ENCODE measurements around the gene HARS1.
"Not testable (repeated sequence)": the region's sequence is repeated elsewhere in the genome, so short reads cannot be mapped to it uniquely, and the experiment has no call there.

HARS1 gene, protein sequence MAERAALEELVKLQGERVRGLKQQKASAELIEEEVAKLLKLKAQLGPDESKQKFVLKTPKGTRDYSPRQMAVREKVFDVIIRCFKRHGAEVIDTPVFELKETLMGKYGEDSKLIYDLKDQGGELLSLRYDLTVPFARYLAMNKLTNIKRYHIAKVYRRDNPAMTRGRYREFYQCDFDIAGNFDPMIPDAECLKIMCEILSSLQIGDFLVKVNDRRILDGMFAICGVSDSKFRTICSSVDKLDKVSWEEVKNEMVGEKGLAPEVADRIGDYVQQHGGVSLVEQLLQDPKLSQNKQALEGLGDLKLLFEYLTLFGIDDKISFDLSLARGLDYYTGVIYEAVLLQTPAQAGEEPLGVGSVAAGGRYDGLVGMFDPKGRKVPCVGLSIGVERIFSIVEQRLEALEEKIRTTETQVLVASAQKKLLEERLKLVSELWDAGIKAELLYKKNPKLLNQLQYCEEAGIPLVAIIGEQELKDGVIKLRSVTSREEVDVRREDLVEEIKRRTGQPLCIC

DNA sequence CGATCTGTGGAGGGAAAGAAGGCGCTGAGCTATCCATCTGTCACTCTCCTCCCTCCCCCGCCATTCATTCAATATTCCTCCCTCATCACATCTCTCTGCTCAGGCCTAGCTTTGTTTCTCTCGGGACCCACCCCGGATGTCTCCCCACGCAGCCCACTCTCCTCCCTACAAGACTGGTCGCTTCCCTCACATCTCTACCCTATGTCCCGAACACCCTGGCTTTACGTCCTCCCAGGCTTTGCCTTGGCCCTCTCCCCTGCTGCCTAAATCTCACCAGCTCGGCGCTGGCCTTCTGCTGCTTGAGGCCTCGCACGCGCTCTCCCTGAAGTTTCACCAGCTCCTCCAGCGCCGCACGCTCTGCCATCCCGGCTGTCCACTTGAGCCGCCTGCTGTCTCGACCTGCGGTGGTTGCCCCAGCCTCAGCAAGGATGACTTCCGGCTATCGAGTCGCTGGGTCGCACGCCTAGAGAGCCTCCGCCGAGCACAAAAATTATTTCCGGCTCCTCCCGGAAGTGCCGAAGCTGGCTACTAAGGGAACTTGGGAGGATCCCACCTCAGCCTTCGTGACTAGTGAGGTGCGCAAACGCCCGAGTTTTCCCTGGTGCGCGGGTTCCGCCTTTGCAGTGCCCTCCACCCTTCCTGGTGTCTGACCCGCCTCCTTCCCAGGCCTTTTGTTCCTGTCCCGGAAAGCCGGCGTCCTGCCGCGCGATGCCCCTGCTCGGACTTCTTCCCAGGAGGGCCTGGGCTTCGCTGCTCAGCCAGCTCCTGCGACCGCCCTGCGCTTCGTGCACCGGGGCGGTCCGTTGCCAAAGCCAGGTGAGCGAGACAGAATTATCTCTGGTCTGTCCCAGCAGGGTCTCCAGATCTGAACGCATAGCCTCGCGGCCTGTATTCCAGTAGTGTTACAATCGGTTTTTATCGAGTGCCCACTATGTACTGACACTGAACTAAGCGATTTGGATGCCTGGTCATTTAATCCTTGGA, at the start of gene HARS1, which contains the start of gene HARS2:
Gene HARS1 (minus strand): TSS at position 430 of the 984 bp plus-strand sequence. CDS start 66 bp downstream, at position 364.
Gene HARS2 (plus strand): TSS at position 515 of the 984 bp plus-strand sequence. CDS start 194 bp downstream, at position 709.
- H3K27ac Mint-ChIP-seq, result peak within 1 kb of the TSS; percentile 93

DNA sequence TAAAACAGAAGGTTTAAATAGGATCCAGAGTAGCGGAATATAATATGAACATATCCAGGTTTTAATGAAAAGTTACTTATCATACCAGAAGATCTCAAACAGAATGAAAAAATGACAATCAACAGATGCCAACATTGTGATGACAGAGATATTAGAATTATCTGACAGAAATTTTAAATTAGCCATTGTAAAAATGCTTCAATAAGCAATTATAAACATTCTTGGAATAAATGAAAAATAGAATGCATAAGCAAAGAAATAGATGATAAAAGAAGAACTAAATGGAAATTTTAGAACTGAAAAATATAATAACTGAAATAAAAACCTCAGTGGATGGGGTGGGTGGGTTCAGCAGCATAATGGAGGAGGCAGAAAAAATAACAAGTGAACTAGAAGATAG, 46.3 kb upstream of the HARS1 start:
- peaks cover 4% of the 10 kb centered on the region for H3K36me3 Mint-ChIP-seq (ENCODE audit: low read depth)
- H3K27ac Mint-ChIP-seq, result no peak overlapping the region
- H3K4me1 Mint-ChIP-seq (ENCODE audit: low read depth), result no peaks in the 10 kb centered on the region
- H3K9me3 Mint-ChIP-seq, result peaks cover 11% of the 10 kb centered on the region
- no peak overlapping the region for H3K4me3 Mint-ChIP-seq
- H3K27me3 Mint-ChIP-seq, result peaks cover 35% of the 10 kb centered on the region

More for the DNA sequence above, at the start of gene HARS1, which contains the start of gene HARS2:
- H3K4me3 Mint-ChIP-seq, result peak within 1 kb of the TSS; percentile 97
- peaks cover 48% of the 10 kb centered on the region for H3K36me3 Mint-ChIP-seq (ENCODE audit: low read depth)
- no peaks in the 10 kb centered on the region for H3K9me3 Mint-ChIP-seq
- H3K27me3 Mint-ChIP-seq, result no peaks in the 10 kb centered on the region
- H3K4me1 Mint-ChIP-seq (ENCODE audit: low read depth), result peaks cover 60% of the 10 kb centered on the region

DNA sequence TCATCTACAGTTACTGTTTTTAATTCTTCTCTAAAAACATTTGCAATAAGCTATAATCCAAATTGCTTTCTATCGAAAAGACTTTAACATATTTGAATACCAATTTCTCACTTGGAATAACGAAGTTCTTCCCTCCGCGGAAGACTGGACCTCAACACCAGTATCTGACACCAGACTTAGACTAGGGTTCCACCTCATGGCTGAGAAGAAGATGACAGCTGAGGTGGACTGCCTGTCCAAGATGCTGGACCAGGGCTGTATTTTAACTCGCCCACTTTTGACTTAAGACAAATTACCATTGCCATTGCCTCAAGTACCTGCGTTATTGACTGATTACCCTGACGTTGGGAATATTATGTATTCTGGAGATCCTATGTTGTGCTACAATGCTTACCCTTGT, 43.2 kb upstream of the HARS1 start:
- no peaks in the 10 kb centered on the region for H3K9me3 Mint-ChIP-seq

DNA sequence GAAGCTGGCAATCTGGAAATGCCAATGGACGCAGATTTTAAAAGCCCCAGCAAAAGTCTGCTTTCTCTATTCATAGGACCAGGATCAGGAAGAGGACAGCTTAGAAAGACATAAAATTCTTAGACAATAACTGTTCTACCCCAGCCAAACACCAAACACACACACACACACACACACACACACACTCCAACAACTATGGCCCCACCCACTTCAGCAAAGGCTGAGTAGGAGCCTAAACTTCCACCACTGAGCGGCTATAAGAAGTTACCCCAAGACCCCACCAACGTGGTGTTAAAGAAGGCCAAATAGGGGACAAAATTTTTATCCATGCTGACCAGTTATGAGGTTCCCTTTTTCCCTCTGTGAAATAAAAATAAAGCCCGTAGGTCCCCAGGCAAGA, 41.9 kb upstream of the HARS1 start:
- H3K27me3 Mint-ChIP-seq, result peaks cover 29% of the 10 kb centered on the region
- no peaks in the 10 kb centered on the region for H3K36me3 Mint-ChIP-seq (ENCODE audit: low read depth)
- H3K4me1 Mint-ChIP-seq (ENCODE audit: low read depth), result no peaks in the 10 kb centered on the region
- no peak overlapping the region for H3K27ac Mint-ChIP-seq
- H3K9me3 Mint-ChIP-seq, result no peaks in the 10 kb centered on the region
- no peak overlapping the region for H3K4me3 Mint-ChIP-seq

More for the DNA sequence above, 43.2 kb upstream of the HARS1 start:
- Mint-ChIP-seq H3K27me3 (peaks cover 24% of the 10 kb centered on the region), H3K4me1 (ENCODE audit: low read depth) (no peaks in the 10 kb centered on the region), H3K36me3 (ENCODE audit: low read depth) (no peaks in the 10 kb centered on the region), H3K4me3 (no peak overlapping the region), H3K27ac (no peak overlapping the region)

DNA sequence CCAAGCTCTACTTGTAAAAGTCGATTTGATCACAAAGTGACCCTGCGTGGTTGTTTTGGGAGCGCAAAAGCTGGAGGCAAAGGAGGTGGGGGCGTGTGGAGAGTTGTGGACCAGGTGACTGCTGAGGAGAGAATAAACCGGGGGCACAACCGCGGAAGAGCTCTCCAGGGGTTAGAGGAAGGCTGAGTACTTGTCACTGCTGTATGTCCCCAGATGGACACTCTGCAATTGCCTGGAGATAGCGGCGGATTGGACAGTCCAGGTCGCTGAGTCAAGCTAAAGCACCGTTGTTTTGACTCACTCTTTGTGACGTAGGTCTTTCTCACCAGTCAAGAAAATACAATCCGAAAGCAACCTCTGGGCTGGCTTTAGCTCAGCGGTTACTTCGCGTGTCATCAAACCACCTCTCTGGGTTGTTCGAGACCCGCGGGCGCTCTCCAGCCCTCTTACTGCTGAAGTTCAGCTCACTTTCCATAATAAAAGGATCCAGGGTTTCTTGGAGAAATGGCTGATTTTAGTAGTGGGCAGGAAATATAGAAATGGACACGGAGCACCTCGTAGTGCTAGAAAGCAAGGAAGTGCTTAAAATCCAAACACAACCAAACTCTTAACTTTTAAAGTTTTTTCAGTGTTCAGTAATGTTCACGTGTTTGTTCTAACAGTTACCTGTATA, 34.8 kb upstream of the HARS1 start:
- H3K9me3 Mint-ChIP-seq, result no peaks in the 10 kb centered on the region
- peaks cover 30% of the 10 kb centered on the region for H3K27me3 Mint-ChIP-seq
- H3K4me1 Mint-ChIP-seq (ENCODE audit: low read depth), result peaks cover 5% of the 10 kb centered on the region
- peak overlapping the region; percentile 80 for H3K4me3 Mint-ChIP-seq
- peak overlapping the region; percentile 87 for H3K27ac Mint-ChIP-seq
- H3K36me3 Mint-ChIP-seq (ENCODE audit: low read depth), result no peaks in the 10 kb centered on the region

DNA sequence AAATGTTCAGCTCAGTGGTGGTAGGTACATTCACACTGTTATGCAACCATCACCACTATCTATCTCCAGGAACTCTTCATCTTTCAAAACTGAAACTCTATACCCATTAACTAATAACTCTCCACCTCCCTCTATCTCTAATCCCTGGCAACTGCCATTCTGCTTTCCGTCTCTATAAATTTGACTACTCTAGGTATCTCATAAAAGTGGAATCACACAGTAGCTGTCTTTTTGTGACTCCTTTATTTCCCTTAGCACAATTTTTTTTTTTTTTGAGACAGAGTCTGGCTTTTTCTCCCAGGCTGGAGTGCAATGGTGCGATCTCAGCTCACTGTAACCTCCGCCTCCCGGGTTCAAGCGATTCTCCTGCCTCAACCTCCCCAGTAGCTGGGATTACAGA, 30.2 kb upstream of the HARS1 start:
- H3K4me1 Mint-ChIP-seq (ENCODE audit: low read depth); H3K4me3 Mint-ChIP-seq; H3K27ac Mint-ChIP-seq; H3K9me3 Mint-ChIP-seq; H3K36me3 Mint-ChIP-seq (ENCODE audit: low read depth): not testable (repeated sequence)
- peaks cover 23% of the 10 kb centered on the region for H3K27me3 Mint-ChIP-seq

DNA sequence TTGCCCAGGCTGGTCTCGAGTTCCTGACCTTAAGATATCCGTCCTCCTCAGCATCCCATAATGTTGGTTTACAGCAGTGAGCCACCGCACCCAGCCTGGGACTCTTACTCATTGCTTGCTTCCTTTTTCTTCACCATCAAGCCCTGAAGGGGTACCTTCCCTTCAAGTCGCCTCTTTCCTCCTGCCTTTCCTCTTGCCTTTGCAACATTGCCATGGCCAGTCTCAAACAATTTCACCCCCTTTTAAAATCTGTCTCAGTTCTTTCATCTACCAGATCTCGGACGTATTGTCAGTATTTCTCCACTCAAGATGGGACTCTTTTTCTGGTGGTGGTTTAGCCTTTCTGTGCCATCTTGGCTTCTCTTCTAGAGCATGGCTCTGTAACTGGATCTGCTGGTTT, 29.6 kb upstream of the HARS1 start:
- not testable (repeated sequence) for H3K27ac Mint-ChIP-seq; H3K4me3 Mint-ChIP-seq; H3K9me3 Mint-ChIP-seq; H3K4me1 Mint-ChIP-seq (ENCODE audit: low read depth); H3K36me3 Mint-ChIP-seq (ENCODE audit: low read depth)
- H3K27me3 Mint-ChIP-seq, result peaks cover 17% of the 10 kb centered on the region

DNA sequence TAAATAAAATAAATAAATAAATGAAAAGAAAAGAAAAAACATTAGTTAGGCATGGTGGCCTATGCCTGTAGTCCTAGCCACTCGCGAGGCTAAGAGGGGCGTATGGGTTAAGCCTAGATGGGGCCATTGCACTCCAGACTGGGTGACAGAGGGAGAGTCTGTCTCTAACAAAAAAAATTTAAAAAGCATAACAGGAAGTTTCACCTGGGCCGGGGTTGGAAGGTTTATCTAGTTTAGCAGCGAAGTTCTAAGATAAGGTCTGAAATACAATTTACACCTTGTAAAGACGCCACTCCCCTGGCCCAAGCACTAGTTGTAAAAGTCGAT, 27.1 kb upstream of the HARS1 start:
- Mint-ChIP-seq H3K36me3 (ENCODE audit: low read depth) (no peaks in the 10 kb centered on the region), H3K27me3 (peaks cover 10% of the 10 kb centered on the region), H3K9me3 (no peaks in the 10 kb centered on the region), H3K27ac (no peak overlapping the region), H3K4me1 (ENCODE audit: low read depth) (peaks cover 4% of the 10 kb centered on the region), H3K4me3 (no peak overlapping the region)

DNA sequence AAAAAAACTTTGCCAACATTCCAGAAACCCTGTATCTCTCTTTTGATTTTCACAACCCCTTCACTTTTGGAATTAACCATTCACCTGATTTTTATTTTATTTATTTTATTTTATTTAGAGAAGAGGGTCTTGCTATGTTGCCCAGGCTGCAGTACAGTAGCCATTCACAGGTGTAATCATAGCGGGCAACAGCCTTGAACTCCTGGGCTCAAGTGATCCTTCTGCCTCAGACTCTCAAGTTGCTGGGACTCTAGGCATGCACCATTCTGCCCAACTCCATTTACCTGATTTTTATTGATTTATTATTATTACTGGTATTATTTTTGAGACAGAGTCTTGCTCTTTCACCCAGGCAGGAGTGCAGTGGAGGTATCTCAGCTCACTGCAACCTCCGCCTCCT, 25.1 kb upstream of the HARS1 start:
- H3K9me3 Mint-ChIP-seq; H3K27ac Mint-ChIP-seq; H3K4me3 Mint-ChIP-seq; H3K27me3 Mint-ChIP-seq; H3K36me3 Mint-ChIP-seq (ENCODE audit: low read depth): not testable (repeated sequence)
- peaks cover 16% of the 10 kb centered on the region for H3K4me1 Mint-ChIP-seq (ENCODE audit: low read depth)

DNA sequence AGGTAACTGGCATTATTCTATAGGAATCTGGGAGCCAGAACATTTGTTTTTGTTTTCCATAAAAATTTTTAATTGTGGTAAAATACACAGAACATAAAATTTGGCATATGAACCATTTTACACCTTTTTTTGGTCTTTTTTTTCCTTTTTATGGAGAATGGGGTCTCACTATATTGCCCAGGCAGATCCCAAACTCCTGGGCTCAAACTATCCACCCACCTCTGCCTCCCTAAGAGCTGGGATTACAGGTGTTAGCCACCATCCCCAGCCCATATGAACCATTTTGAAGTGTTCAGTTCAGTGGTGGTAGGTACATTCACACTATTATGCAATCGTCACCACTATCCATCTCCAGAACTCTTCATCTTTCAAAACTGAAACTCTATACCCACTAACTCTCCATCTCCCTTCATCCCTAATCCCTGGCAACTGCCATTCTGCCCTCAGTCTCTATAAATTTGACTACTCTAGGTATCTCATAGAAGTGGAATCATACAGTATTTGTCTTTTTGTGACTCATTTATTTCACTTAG, 22.5 kb upstream of the HARS1 start:
- H3K27me3 Mint-ChIP-seq, result no peaks in the 10 kb centered on the region
- H3K4me3 Mint-ChIP-seq, result no peak overlapping the region
- H3K4me1 Mint-ChIP-seq (ENCODE audit: low read depth), result peaks cover 25% of the 10 kb centered on the region
- H3K36me3 Mint-ChIP-seq (ENCODE audit: low read depth), result no peaks in the 10 kb centered on the region
- no peak overlapping the region for H3K27ac Mint-ChIP-seq
- no peaks in the 10 kb centered on the region for H3K9me3 Mint-ChIP-seq

DNA sequence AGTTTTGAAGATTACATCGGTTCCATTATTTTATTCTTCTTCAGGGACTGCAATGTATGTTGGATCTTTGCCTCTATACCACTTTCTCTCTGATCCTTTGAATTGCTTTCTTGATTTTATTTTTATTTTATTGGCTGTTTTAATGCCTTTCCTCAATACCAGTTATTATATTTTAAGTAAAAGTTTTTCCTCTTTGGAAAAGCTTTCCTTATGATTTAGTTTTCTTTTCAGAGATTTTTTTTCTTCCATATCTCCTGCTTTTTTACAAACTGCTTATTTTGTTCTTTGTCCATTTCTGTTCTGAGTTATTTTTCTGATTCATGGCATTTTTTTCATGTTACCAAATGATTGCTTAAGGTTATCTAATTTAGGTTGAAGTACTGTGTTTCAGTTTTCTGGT, 20.6 kb upstream of the HARS1 start:
- Mint-ChIP-seq H3K36me3 (ENCODE audit: low read depth) (peaks cover 10% of the 10 kb centered on the region), H3K4me3 (peak overlapping the region; percentile 86), H3K27me3 (no peaks in the 10 kb centered on the region), H3K27ac (peak overlapping the region; percentile 32), H3K4me1 (ENCODE audit: low read depth) (peaks cover 25% of the 10 kb centered on the region), H3K9me3 (no peaks in the 10 kb centered on the region)

DNA sequence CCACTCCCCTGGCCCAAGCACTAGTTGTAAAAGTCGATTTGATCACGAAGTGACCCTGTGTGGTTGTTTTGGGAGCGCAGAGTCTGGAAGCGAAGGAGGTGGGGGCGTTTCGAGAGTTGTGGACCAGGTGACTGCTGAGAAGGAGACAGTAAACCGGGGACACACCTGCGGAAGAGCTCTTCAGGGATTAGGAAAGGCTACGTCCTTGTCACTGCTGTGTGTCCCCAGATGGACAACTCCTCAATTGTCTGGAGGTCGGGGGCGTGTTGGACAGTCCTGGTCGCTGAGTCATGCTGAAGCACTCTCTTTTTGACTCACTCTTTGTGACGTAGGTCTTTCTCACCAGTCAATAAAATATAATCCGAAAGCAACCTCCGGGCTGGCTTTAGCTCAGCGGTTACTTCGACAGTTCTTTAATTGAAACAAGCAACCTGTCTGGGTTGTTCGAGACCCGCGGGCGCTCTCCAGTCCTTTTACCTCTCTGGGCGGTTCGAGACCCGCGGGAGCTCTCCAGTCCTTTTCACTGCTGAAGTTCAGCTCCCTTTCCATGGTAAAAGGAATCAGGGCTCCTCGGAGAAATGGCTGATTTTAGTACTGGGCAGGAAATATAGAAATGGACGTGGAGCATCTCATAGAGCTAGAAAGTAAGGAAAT, 19.9 kb upstream of the HARS1 start:
- Mint-ChIP-seq H3K27me3 (no peaks in the 10 kb centered on the region), H3K4me1 (ENCODE audit: low read depth) (peaks cover 25% of the 10 kb centered on the region), H3K9me3 (no peaks in the 10 kb centered on the region), H3K4me3 (peak overlapping the region; percentile 86), H3K36me3 (ENCODE audit: low read depth) (peaks cover 18% of the 10 kb centered on the region), H3K27ac (peak overlapping the region; percentile 83)

DNA sequence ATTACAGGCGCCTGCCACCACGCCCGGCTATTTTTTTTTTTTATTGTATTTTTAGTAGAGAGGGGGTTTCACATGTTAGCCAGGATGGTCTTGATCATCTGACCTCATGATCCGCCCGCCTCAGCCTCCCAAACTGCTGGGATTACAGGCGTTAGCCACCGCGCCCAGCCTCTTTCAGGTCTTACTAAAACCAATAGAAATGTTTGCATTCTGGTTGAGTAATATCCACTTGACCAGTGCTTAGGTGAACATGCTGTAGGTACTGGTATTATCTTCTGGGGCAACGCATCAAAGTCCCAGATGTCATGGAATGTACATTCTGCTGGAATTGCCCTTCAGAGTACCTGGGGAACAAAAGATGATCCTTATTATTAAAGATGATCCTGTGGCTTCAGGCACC, 17.6 kb upstream of the HARS1 start:
- peaks cover 37% of the 10 kb centered on the region for H3K36me3 Mint-ChIP-seq (ENCODE audit: low read depth)
- not testable (repeated sequence) for H3K9me3 Mint-ChIP-seq, H3K4me3 Mint-ChIP-seq, H3K27ac Mint-ChIP-seq, H3K27me3 Mint-ChIP-seq
- H3K4me1 Mint-ChIP-seq (ENCODE audit: low read depth), result peaks cover 25% of the 10 kb centered on the region

DNA sequence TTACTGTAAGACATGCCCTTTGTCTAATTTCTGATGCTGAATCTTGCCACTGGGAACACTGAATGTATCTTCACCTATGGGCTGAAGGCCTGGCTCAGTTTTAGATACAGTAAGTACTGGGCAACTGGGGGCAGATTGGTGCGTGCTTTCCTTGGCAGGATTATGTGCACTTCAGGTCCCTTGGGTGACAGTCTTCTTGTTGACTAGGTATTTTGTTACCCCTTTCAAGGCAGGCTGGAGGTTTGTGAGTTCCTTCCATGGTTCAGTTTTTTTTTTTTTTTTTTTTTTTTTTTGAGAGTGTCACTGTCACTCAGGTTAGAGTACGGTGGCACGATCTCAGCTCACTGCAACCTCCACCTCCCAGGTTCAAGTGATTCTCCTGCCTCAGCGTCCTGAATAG, 16.6 kb upstream of the HARS1 start:
- Mint-ChIP-seq H3K27ac (no peak overlapping the region), H3K4me3 (no peak overlapping the region), H3K36me3 (ENCODE audit: low read depth) (peaks cover 42% of the 10 kb centered on the region)

More for the DNA sequence above, 16.6 kb upstream of the HARS1 start:
- Mint-ChIP-seq H3K9me3 (no peaks in the 10 kb centered on the region), H3K4me1 (ENCODE audit: low read depth) (peaks cover 22% of the 10 kb centered on the region), H3K27me3 (no peaks in the 10 kb centered on the region)

Data from stimulated activated naive CD8-positive, alpha-beta T cell treated with anti-CD3 and anti-CD28 coated beads, Interleukin-15, Interleukin-2, amounts not matched to agents 100 ng/mL and 50 ng/mL, for 24 hours (primary cell).